Colonic mucosa (tissue), 4 donors: Measurements from ENCODE around the gene CD38. TPM values are rescaled to one million over a fixed set of nuclear protein-coding genes. Genes with fewer than 3 reads are reported as not detected.

ENCODE experiments used
- DNase-seq: peaks from one replicate; pipeline ENCODE4 v3.0.0-alpha.2; 2020
- H3K27ac ChIP-seq: fragments of 200-600 bp; one replicate; pipeline ENCODE4 v1.8.0; 2021
- H3K27me3 ChIP-seq: fragments of 200-600 bp; one replicate; pipeline ENCODE4 v1.8.0; 2021
- H3K36me3 ChIP-seq: fragments of 200-600 bp; one replicate; pipeline ENCODE4 v1.8.0; 2021
- H3K4me1 ChIP-seq: fragments of 200-600 bp; one replicate; pipeline ENCODE4 v1.8.0; 2021; ENCODE audit warnings: mild to moderate bottlenecking
- H3K4me3 ChIP-seq: fragments of 200-600 bp; one replicate; pipeline ENCODE4 v1.8.0; 2021
- H3K9ac ChIP-seq, 2 donors: one replicate each; pipeline ENCODE4 v1.7.0; 2013; ENCODE audit warnings: control low read depth in 2 of 2, low read depth in 2 of 2, low read length in 2 of 2
- H3K9me3 ChIP-seq: fragments of 200-600 bp; one replicate; pipeline ENCODE4 v1.8.0; 2021
- CTCF ChIP-seq: fragments of 200-600 bp; IDR thresholded peaks from one replicate; pipeline ENCODE4 v1.8.0; 2022; ENCODE audit warnings: antibody characterized with exemption, mild to moderate bottlenecking
- intact Hi-C: fragments of 100-400 bp; cut with DNase I; formaldehyde crosslinking; loops from one replicate; pipeline ENCODE4 v1.14.1; 2022
- total RNA-seq, 2 donors: library from RNA; stranded (reverse); fragmentation: NEBNext Ultra II Directional in 1 of 2; extraction: Animal tissue kit (Norgen Biotek cat#: 25700) in 1 of 2; gene quantifications; one replicate each; pipeline ENCODE4 v1.2.1, GENCODE V29; 2021
- donor health status: healthy.
- donor health status: DM: no; HTN: no; CAD: no.
- donor health status: DM: no; HTN: no; CAD: no.

Gene CD38
- total RNA-seq, 2 donors from 2014 or later: 2.5 to 2.6 TPM

GRCh38 chr4:15894393-15894792 lies 116.3 kb downstream of the CD38 start:
- Histone ChIP-seq H3K9ac (no peak overlapping the region), H3K27ac (no peak overlapping the region), H3K4me3 (no peak overlapping the region), H3K27me3 (no peaks in the 10 kb centered on the region), H3K36me3 (no peaks in the 10 kb centered on the region), H3K4me1 (no peaks in the 10 kb centered on the region), H3K9me3 (no peaks in the 10 kb centered on the region)
- no peak for TF ChIP-seq CTCF
- intact Hi-C loops: no loop called here
- no peak for DNase-seq

GRCh38 chr4:15894921-15895916 lies 117.1 kb downstream of the CD38 start:
- H3K27ac ChIP-seq: no peak overlapping the region
- TF ChIP-seq CTCF: no peak
- H3K4me3 ChIP-seq: no peak overlapping the region
- intact Hi-C loops: no loop called here
- H3K9me3 ChIP-seq: no peaks in the 10 kb centered on the region
- no peaks in the 10 kb centered on the region for H3K36me3 ChIP-seq
- H3K4me1 ChIP-seq: no peaks in the 10 kb centered on the region
- no peaks in the 10 kb centered on the region for H3K27me3 ChIP-seq
- no peak overlapping the region for H3K9ac ChIP-seq
- no peak for DNase-seq

- H3K4me1 ChIP-seq: no peaks in the 10 kb centered on the region
- intact Hi-C loops: no loop called here
- H3K36me3 ChIP-seq: no peaks in the 10 kb centered on the region
- H3K9me3 ChIP-seq: no peaks in the 10 kb centered on the region
- H3K27me3 ChIP-seq: no peaks in the 10 kb centered on the region
- DNase-seq: no peak
- no peak overlapping the region for H3K4me3 ChIP-seq
- H3K27ac ChIP-seq: no peak overlapping the region
- no peak for TF ChIP-seq CTCF
- no peak overlapping the region for H3K9ac ChIP-seq
Measured at GRCh38 chr4:15897577-15897976, 119.4 kb downstream of the CD38 start.

GRCh38 chr4:15898902-15899301 lies 120.8 kb downstream of the CD38 start:
- Histone ChIP-seq H3K36me3 (no peaks in the 10 kb centered on the region), H3K27me3 (no peaks in the 10 kb centered on the region), H3K4me3 (no peak overlapping the region), H3K9me3 (no peaks in the 10 kb centered on the region), H3K4me1 (no peaks in the 10 kb centered on the region), H3K9ac (no peak overlapping the region), H3K27ac (no peak overlapping the region)
- intact Hi-C loops: no loop called here
- no peak for DNase-seq
- no peak for TF ChIP-seq CTCF

GRCh38 chr4:15899511-15899910 lies 121.4 kb downstream of the CD38 start:
- Histone ChIP-seq H3K9ac (no peak overlapping the region), H3K4me1 (no peaks in the 10 kb centered on the region), H3K4me3 (no peak overlapping the region), H3K36me3 (no peaks in the 10 kb centered on the region), H3K27ac (no peak overlapping the region), H3K9me3 (no peaks in the 10 kb centered on the region), H3K27me3 (no peaks in the 10 kb centered on the region)
- DNase-seq: no peak
- intact Hi-C loops: no loop called here
- TF ChIP-seq CTCF: no peak
